K562 (cell line): ENCODE data around the gene AJAP1. TPM values are rescaled to one million over a fixed set of nuclear protein-coding genes. Genes with fewer than 3 reads are reported as not detected.

Experiments used
- ATAC-seq: fragments of 200-7000 bp; cut with Tn5 transposase; 3 replicates; pipeline ENCODE4 v1.9.1; 2020; ENCODE audit warnings: moderate library complexity
- BruUV-seq: library from RNA; stranded (reverse); fragments of 400-500 nt; replicated peaks from 2 replicates; lab custom pipeline; 2021; lab: Mats Ljungman, UMichigan
- CTCF ChIA-PET: fragments of 300-600 bp; formaldehyde crosslinking; extraction: SDS; loops from one replicate; lab custom pipeline; 2021; ENCODE audit warnings: low intra/inter-chr PET ratio; lab: Yijun Ruan, JAX
- POLR2A ChIA-PET: fragments of 300-600, 350-650 bp; sonication (Branson Sonifier 250); formaldehyde crosslinking; extraction: SDS; loops from one replicate; lab custom pipeline; 2021; ENCODE audit warnings: antibody characterized with exemption, inconsistent platforms; lab: Yijun Ruan, JAX
- DNase-seq, 4 experiments: peaks; one replicate each; pipeline versions ENCODE4 v3.0.0 to v3.0.0-alpha.2; 2011 to 2018; ENCODE audit warnings: low spot score in 3 of 4, mixed read lengths in 3 of 4; ENCODE audit errors: extremely low read depth in 1 of 4
- FAIRE-seq: peaks from 2 replicates; lab custom pipeline; 2011; peaks lifted over from hg19 to GRCh38; lab: Jason Lieb, UNC
- H2AFZ ChIP-seq: 2 replicates; pipeline ENCODE4 v1.6.0; 2011; ENCODE audit warnings: low read depth, low read length, control low read depth, inconsistent platforms
- H3K27ac ChIP-seq: fragments of 200-600 bp; 3 replicates; pipeline ENCODE4 v1.8.0; 2011; ENCODE audit warnings: low read depth, mild to moderate bottlenecking, control low read depth, inconsistent platforms, low read length, moderate library complexity, mixed read lengths; ENCODE audit errors: extremely low read depth
- H3K27me3 ChIP-seq, 2 experiments: fragments of 300-600 bp in 1 of 2; 2 replicates in 1 of 2; 3 replicates in 1 of 2; pipeline versions ENCODE4 v1.6.0 to v1.8.0; 2011; ENCODE audit warnings: inconsistent platforms in 2 of 2, low read length in 2 of 2, mild to moderate bottlenecking in 1 of 2, mixed read lengths in 1 of 2, moderate library complexity in 1 of 2; ENCODE audit not compliant: control insufficient read depth in 2 of 2, insufficient read depth in 2 of 2
- H3K36me3 ChIP-seq: fragments of 300-600 bp; 3 replicates; pipeline ENCODE4 v1.8.0; 2011; ENCODE audit warnings: mild to moderate bottlenecking, low read length, inconsistent platforms; ENCODE audit not compliant: control insufficient read depth, insufficient read depth
- H3K4me1 ChIP-seq, 2 experiments: fragments of 200-600 bp in 1 of 2; replicated peaks in 1 of 2; 2 replicates in 1 of 2; 3 replicates in 1 of 2; pipeline versions ENCODE4 v1.5.1 to v1.8.0; 2011; ENCODE audit warnings: inconsistent platforms in 2 of 2, low read length in 2 of 2, mild to moderate bottlenecking in 1 of 2, mixed read lengths in 1 of 2, moderate library complexity in 1 of 2; ENCODE audit not compliant: control insufficient read depth in 2 of 2, insufficient read depth in 2 of 2
- H3K4me2 ChIP-seq: 2 replicates; pipeline ENCODE4 v1.6.1; 2011; ENCODE audit warnings: low read length, control low read depth, inconsistent platforms, mixed read lengths; ENCODE audit not compliant: insufficient read depth
- H3K4me3 ChIP-seq: fragments of 200-600 bp; sonication (generic), shearing (Covaris generic); 2 replicates; pipeline ENCODE4 v1.5.1; 2016; ENCODE audit warnings: control low read depth, inconsistent platforms
- H3K79me2 ChIP-seq: fragments of 200-600 bp; 3 replicates; pipeline ENCODE4 v1.8.0; 2011; ENCODE audit warnings: low read length, inconsistent platforms; ENCODE audit not compliant: control insufficient read depth, insufficient read depth
- H3K9ac ChIP-seq, 2 experiments: 2 replicates each; pipeline versions ENCODE4 v1.6.0 to v1.6.1; 2011; ENCODE audit warnings: low read depth in 2 of 2, low read length in 2 of 2, control low read depth in 1 of 2, inconsistent platforms in 1 of 2, mild to moderate bottlenecking in 1 of 2, mixed read lengths in 1 of 2; ENCODE audit not compliant: insufficient read depth in 1 of 2
- H3K9me1 ChIP-seq: one replicate; pipeline ENCODE4 v1.6.0; 2011; ENCODE audit warnings: inconsistent platforms, mild to moderate bottlenecking, low read length, moderate library complexity; ENCODE audit not compliant: control insufficient read depth, insufficient read depth
- H3K9me3 ChIP-seq: replicated peaks from 2 replicates; pipeline ENCODE4 v1.5.1; 2011; ENCODE audit warnings: low read depth, low read length, inconsistent platforms; ENCODE audit not compliant: control insufficient read depth, insufficient read depth
- H4K20me1 ChIP-seq: replicated peaks from 2 replicates; pipeline ENCODE4 v1.6.1; 2011; ENCODE audit warnings: low read length, inconsistent platforms, mixed read lengths; ENCODE audit not compliant: control insufficient read depth, insufficient read depth
- CEBPB ChIP-seq: fragments of 450-650 bp; IDR thresholded peaks from 2 replicates; pipeline ENCODE4 v1.6.1; 2016; ENCODE audit warnings: missing genetic modification characterization, missing compliant biosample characterization
- ILK ChIP-seq: fragments of 450-650 bp; IDR thresholded peaks from 2 replicates; pipeline ENCODE4 v1.6.1; 2016; ENCODE audit warnings: missing genetic modification characterization, low read depth, mild to moderate bottlenecking, missing compliant biosample characterization, moderate library complexity, borderline replicate concordance
- WGBS: fragments of 100-300 bp; shearing (Covaris generic); methylation state at CpG from one replicate; pipeline ENCODE4 v1.1.6; 2016; ENCODE audit warnings: low coverage, mixed read lengths; ENCODE audit not compliant: insufficient coverage; ENCODE audit errors: missing lambda C conversion rate; 5-methylcytosine and 5-hydroxymethylcytosine counted together
- in situ Hi-C: fragments of 300-500 bp; cut with MboI; formaldehyde crosslinking; loops from 4 replicates; pipeline ENCODE4 v1.15.0; 2018; ENCODE audit warnings: inconsistent platforms, mixed read lengths
- intact Hi-C: fragments of 100-400 bp; cut with micrococcal nuclease; formaldehyde crosslinking; loops from 2 replicates; pipeline ENCODE4 v1.14.2; 2022
- polyA plus RNA-seq, 8 experiments: library from polyadenylated mRNA; depleted of rRNA in 4 of 8; stranded (reverse) in 5 of 8; unstranded in 3 of 8; fragments of >200 nt; fragmentation: Nextera tagmentation in 2 of 8; fragmentation: Illumina TruSeq in 1 of 8; extraction: Ambion mirVana in 2 of 8; extraction: Trizol in 1 of 8; gene quantifications; 2 replicates each; pipeline versions ENCODE4 v1.2.1 to v1.2.3, GENCODE V29; 2011 to 2014; ENCODE audit warnings: inconsistent platforms in 1 of 8, missing spikeins in 1 of 8
- total RNA-seq, 7 experiments: library from RNA; depleted of rRNA in 6 of 7; stranded (reverse); fragments of >200 nt in 6 of 7; fragmentation: Illumina TruSeq in 2 of 7; extraction: Trizol in 2 of 7; gene quantifications; 2 replicates each; pipeline versions ENCODE4 v1.2.1 to v1.2.3, GENCODE V29; 2011 to 2021; ENCODE audit warnings: low replicate concordance in 1 of 7
- TF ChIP-seq, protein P1 (sequence below): fragments of 450-650 bp; formaldehyde crosslinking; IDR thresholded peaks from 2 replicates; pipeline ENCODE4 v1.4.0; 2020; ENCODE audit warnings: mild to moderate bottlenecking
- TF ChIP-seq, protein P2 (sequence below), 2 experiments: fragments of 450-650 bp in 1 of 2; sonication (generic) in 1 of 2; formaldehyde crosslinking in 1 of 2; IDR thresholded peaks in 1 of 2; conservative IDR thresholded peaks in 1 of 2; 2 replicates each; pipeline versions ENCODE4 v1.6.1 to v1.8.1; 2016 to 2023; ENCODE audit warnings: mild to moderate bottlenecking in 2 of 2, moderate library complexity in 2 of 2, inconsistent platforms in 1 of 2, missing genetic modification reagents in 1 of 2
- TF ChIP-seq, protein P3 (sequence below): fragments of 450-650 bp; formaldehyde crosslinking; IDR thresholded peaks from 2 replicates; pipeline ENCODE4 v1.4.0; 2022; ENCODE audit warnings: missing genetic modification characterization

AJAP1 gene
- total and polyA plus RNA-seq, 9 of the 15 experiments (the other 6 are each of a cell fraction or from before 2014, with no cell fraction given), result not detected

DNA sequence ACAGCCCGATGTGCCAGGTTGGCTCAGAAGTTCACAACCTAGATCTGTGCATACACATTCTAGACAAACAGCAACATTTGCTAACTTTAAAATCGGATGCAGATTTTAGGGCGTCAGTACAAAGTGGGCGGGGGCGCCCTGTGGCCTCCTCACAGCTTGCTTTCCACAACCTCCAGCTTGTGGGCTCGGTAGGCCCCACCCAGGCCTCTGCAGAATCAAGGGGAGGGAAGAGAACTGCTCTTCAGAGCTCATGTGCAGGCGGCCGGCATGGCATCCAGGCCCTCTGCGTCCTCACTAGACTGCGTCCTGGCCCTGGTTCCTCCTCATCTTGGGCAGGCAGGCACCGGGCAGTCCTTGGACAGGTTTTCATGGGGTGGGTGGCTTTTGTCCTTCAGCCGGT, 59.3 kb downstream of the AJAP1 start:
- Histone ChIP-seq H3K4me1 (peaks cover 0 to 7% of the 10 kb centered on the region in 2 experiments; a peak in 1 of 5 replicates), H3K79me2 (no peaks in the 10 kb centered on the region), H2AFZ (no peak overlapping the region), H3K9me1 (no peaks in the 10 kb centered on the region), H3K27ac (no peak overlapping the region), H3K9me3 (no peaks in the 10 kb centered on the region; the same call in 1 of the 2 replicates), H3K27me3 (peaks cover 12 to 42% of the 10 kb centered on the region in 2 experiments; a peak in 4 of 5 replicates), H4K20me1 (no peaks in the 10 kb centered on the region), H3K4me2 (no peak overlapping the region), H3K9ac (no peak overlapping the region), H3K36me3 (no peaks in the 10 kb centered on the region), H3K4me3 (no peak overlapping the region)
- WGBS, result 0% methylated on average over 12 of the region's 12 CpGs
- CTCF ChIA-PET, result no interaction called here
- BruUV-seq, result no TSS peak
- TF ChIP-seq, protein P1, sequence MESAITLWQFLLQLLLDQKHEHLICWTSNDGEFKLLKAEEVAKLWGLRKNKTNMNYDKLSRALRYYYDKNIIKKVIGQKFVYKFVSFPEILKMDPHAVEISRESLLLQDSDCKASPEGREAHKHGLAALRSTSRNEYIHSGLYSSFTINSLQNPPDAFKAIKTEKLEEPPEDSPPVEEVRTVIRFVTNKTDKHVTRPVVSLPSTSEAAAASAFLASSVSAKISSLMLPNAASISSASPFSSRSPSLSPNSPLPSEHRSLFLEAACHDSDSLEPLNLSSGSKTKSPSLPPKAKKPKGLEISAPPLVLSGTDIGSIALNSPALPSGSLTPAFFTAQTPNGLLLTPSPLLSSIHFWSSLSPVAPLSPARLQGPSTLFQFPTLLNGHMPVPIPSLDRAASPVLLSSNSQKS (CRISPR knock-in tag), result no peak
- intact Hi-C loops (no loop called here), in situ Hi-C loops (no loop called here)
- POLR2A ChIA-PET, result no interaction called here
- FAIRE-seq (no peak), ATAC-seq (no peak), DNase-seq (no peak)

DNA sequence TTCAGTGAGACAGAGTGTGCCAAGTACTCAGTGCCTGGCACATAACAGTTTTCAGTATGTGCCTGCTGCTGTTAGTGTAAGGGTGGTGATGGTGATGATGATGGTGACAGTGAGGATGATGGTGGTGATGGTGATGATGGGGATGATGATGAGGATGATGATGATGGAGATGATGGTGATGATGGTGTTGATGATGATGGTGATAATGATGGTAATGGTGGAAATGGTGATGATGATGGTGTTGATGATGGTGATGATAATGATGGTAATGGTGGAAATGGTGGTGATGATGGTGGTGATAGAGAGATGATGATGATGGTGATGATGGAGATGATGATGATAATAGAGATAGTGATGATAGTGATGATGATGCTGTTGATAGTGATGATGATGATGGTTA, 62.0 kb downstream of the AJAP1 start:
- no peak for FAIRE-seq
- Histone ChIP-seq H3K27ac (no peak overlapping the region), H3K9me1 (no peaks in the 10 kb centered on the region), H3K9me3 (no peaks in the 10 kb centered on the region; the same call in 1 of the 2 replicates), H3K4me2 (no peak overlapping the region), H2AFZ (no peak overlapping the region), H3K9ac (no peak overlapping the region), H3K79me2 (no peaks in the 10 kb centered on the region), H3K4me1 (peaks cover 0 to 7% of the 10 kb centered on the region in 2 experiments; a peak in 1 of 5 replicates), H3K27me3 (peaks cover 2 to 26% of the 10 kb centered on the region in 2 experiments; a peak in 3 of 5 replicates), H4K20me1 (no peaks in the 10 kb centered on the region), H3K4me3 (no peak overlapping the region), H3K36me3 (no peaks in the 10 kb centered on the region)
- no peak for ATAC-seq
- intact Hi-C loops (no loop called here), in situ Hi-C loops (no loop called here)
- CTCF ChIA-PET, result no interaction called here
- BruUV-seq, result no TSS peak
- POLR2A ChIA-PET, result no interaction called here
- no peak for DNase-seq
- TF ChIP-seq, protein P2, sequence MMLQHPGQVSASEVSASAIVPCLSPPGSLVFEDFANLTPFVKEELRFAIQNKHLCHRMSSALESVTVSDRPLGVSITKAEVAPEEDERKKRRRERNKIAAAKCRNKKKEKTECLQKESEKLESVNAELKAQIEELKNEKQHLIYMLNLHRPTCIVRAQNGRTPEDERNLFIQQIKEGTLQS (IDR thresholded peaks at IDR 0.05), result no peak
- TF ChIP-seq, protein P2 (CRISPR knock-in tag; conservative IDR thresholded peaks at IDR 0.05), result no peak
- TF ChIP-seq, protein P3, sequence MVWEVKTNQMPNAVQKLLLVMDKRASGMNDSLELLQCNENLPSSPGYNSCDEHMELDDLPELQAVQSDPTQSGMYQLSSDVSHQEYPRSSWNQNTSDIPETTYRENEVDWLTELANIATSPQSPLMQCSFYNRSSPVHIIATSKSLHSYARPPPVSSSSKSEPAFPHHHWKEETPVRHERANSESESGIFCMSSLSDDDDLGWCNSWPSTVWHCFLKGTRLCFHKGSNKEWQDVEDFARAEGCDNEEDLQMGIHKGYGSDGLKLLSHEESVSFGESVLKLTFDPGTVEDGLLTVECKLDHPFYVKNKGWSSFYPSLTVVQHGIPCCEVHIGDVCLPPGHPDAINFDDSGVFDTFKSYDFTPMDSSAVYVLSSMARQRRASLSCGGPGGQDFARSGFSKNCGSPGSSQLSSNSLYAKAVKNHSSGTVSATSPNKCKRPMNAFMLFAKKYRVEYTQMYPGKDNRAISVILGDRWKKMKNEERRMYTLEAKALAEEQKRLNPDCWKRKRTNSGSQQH, result peak; percentile 39; the same call in 1 of the 2 replicates
- TF ChIP-seq CEBPB (tag) (no peak), ILK (tag) (no peak)
